ENCODE measurements around the gene IL1RL1. TPM values are rescaled to one million over a fixed set of nuclear protein-coding genes. Genes with fewer than 3 reads are reported as not detected.

The IL1RL1 gene
- total RNA-seq, 1 donor = under 0.01 TPM

DNA sequence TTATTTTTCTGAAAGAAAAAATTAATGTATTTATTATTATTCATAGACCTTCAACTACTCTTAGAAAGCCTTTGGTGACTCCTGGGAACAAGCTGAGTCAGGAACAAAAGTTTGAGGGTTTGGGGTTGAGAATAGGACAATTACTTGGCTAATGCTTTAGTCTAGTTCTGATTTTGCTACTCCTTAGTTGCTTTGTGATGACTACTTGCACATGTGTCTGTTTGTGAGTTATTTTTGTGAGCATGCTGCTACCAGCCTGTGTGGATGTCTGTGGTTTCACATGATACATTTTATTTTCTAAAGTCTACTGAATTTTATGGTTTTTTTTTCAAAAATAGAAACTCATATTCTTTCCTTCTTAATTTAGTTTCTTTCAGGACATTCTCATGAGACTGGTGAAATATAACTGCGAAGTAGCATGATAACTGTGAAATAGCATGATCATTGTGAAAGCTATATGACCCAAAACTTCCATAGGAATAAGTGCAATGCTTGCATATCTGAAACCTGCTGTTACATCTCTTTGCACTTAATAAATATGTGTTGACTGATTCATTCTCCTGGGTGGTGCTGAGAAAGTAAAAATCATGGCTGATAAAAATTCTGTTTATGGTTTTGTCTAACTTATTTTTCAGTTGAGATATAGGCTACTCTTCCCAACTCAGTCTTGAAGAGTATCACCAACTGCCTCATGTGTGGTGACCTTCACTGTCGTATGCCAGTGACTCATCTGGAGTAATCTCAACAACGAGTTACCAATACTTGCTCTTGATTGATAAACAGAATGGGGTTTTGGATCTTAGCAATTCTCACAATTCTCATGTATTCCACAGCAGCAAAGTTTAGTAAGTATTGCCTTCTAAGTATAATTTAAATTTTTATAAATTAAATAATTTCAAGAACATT lies 26.4 kb downstream of the IL1RL1 start:
- no peak overlapping the region for H3K4me2 ChIP-seq (ENCODE audit: insufficient read depth, low read length)
- peaks cover 9% of the 10 kb centered on the region for H3K4me1 ChIP-seq (ENCODE audit: insufficient read depth, low read length)
- no peak for DNase-seq (ENCODE audit: insufficient read length, low spot score, missing footprints)
- no peaks in the 10 kb centered on the region for H3K9me3 ChIP-seq (ENCODE audit: low read depth, low read length)
- no peak overlapping the region for H3K4me3 ChIP-seq (ENCODE audit: insufficient read depth, low read length)
- H3K79me2 ChIP-seq (ENCODE audit: insufficient read depth, low read length) = no peaks in the 10 kb centered on the region
- H3K27me3 ChIP-seq (ENCODE audit: insufficient read depth, low read length) = peaks cover 4% of the 10 kb centered on the region
- no peak overlapping the region for H3K27ac ChIP-seq (ENCODE audit: low read depth, low read length)
- no peak overlapping the region for H2AFZ ChIP-seq (ENCODE audit: low read length)
- H4K20me1 ChIP-seq (ENCODE audit: insufficient read depth, low read length) = no peaks in the 10 kb centered on the region
- H3K36me3 ChIP-seq (ENCODE audit: insufficient read depth, low read length) = no peaks in the 10 kb centered on the region
- TF ChIP-seq, protein P1, sequence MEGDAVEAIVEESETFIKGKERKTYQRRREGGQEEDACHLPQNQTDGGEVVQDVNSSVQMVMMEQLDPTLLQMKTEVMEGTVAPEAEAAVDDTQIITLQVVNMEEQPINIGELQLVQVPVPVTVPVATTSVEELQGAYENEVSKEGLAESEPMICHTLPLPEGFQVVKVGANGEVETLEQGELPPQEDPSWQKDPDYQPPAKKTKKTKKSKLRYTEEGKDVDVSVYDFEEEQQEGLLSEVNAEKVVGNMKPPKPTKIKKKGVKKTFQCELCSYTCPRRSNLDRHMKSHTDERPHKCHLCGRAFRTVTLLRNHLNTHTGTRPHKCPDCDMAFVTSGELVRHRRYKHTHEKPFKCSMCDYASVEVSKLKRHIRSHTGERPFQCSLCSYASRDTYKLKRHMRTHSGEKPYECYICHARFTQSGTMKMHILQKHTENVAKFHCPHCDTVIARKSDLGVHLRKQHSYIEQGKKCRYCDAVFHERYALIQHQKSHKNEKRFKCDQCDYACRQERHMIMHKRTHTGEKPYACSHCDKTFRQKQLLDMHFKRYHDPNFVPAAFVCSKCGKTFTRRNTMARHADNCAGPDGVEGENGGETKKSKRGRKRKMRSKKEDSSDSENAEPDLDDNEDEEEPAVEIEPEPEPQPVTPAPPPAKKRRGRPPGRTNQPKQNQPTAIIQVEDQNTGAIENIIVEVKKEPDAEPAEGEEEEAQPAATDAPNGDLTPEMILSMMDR (IDR thresholded peaks at IDR 0.05; ENCODE audit: extremely low read depth, low read depth, low read length) = no peak

DNA sequence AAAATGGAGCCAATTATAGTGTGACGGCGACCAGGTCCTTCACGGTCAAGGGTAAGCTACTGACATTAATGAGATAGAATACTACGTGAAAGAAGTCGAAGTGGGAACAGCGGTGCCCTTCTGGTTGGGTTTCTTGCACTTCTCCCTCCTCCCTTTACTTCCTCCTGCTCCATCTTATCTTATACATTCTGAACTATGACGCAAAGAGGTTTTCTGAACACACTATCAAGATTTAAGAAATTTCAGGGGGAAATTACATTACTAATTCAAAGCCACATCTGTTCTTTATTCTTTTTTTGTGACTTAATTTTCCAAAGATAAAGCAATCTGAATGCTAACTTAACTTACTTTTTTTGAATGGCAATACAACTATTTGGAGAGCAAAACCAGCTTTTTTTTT lies 29.4 kb downstream of the IL1RL1 start:
- no peak overlapping the region for H3K4me3 ChIP-seq (ENCODE audit: insufficient read depth, low read length)
- no peaks in the 10 kb centered on the region for H4K20me1 ChIP-seq (ENCODE audit: insufficient read depth, low read length)
- no peaks in the 10 kb centered on the region for H3K36me3 ChIP-seq (ENCODE audit: insufficient read depth, low read length)
- no peak for DNase-seq (ENCODE audit: insufficient read length, low spot score, missing footprints)
- H2AFZ ChIP-seq (ENCODE audit: low read length) = no peak overlapping the region
- peaks cover 9% of the 10 kb centered on the region for H3K4me1 ChIP-seq (ENCODE audit: insufficient read depth, low read length)
- TF ChIP-seq, protein P1 (IDR thresholded peaks at IDR 0.05; ENCODE audit: extremely low read depth, low read depth, low read length) = no peak
- no peaks in the 10 kb centered on the region for H3K79me2 ChIP-seq (ENCODE audit: insufficient read depth, low read length)
- H3K9me3 ChIP-seq (ENCODE audit: low read depth, low read length) = no peaks in the 10 kb centered on the region
- no peak overlapping the region for H3K27ac ChIP-seq (ENCODE audit: low read depth, low read length)
- no peak overlapping the region for H3K4me2 ChIP-seq (ENCODE audit: insufficient read depth, low read length)
- H3K27me3 ChIP-seq (ENCODE audit: insufficient read depth, low read length) = peaks cover 4% of the 10 kb centered on the region

DNA sequence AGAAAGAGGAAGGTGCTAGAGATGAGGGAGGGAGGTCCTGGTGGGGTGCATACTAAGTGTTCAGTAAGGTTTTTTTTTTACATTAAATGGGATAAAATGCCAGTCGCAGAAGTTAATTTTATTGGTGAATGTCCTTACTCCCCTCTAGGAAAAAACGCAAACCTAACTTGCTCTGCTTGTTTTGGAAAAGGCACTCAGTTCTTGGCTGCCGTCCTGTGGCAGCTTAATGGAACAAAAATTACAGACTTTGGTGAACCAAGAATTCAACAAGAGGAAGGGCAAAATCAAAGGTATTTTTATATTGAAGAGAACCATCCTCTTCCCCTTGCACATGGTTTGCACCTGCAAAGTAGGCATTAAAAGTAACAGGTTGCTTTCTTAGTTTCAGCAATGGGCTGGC lies 31.5 kb downstream of the IL1RL1 start:
- H4K20me1 ChIP-seq (ENCODE audit: insufficient read depth, low read length) = no peaks in the 10 kb centered on the region
- no peaks in the 10 kb centered on the region for H3K36me3 ChIP-seq (ENCODE audit: insufficient read depth, low read length)
- no peaks in the 10 kb centered on the region for H3K79me2 ChIP-seq (ENCODE audit: insufficient read depth, low read length)
- H2AFZ ChIP-seq (ENCODE audit: low read length) = no peak overlapping the region
- no peak for DNase-seq (ENCODE audit: insufficient read length, low spot score, missing footprints)
- H3K4me1 ChIP-seq (ENCODE audit: insufficient read depth, low read length) = no peaks in the 10 kb centered on the region
- TF ChIP-seq, protein P1 (IDR thresholded peaks at IDR 0.05; ENCODE audit: extremely low read depth, low read depth, low read length) = peak; percentile 40
- H3K4me3 ChIP-seq (ENCODE audit: insufficient read depth, low read length) = no peak overlapping the region
- H3K4me2 ChIP-seq (ENCODE audit: insufficient read depth, low read length) = no peak overlapping the region
- no peak overlapping the region for H3K27ac ChIP-seq (ENCODE audit: low read depth, low read length)
- no peaks in the 10 kb centered on the region for H3K9me3 ChIP-seq (ENCODE audit: low read depth, low read length)
- H3K27me3 ChIP-seq (ENCODE audit: insufficient read depth, low read length) = peaks cover 16% of the 10 kb centered on the region

DNA sequence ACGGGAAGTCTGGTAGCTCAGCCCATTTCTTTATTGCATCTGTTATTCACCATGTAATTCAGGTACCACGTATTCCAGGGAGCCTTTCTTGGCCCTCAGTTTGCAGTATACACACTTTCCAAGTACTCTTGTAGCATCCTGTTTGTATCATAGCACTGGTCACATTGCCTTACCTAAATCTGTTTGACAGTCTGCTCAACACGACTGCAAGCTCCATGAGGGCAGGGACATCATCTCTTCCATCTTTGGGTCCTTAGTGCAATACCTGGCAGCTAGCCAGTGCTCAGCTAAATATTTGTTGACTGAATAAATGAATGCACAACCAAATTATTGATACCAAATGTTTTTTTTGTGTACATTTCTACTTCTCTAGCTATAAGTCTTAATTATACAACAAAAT lies 33.0 kb downstream of the IL1RL1 start:
- Histone ChIP-seq H3K27ac (ENCODE audit: low read depth, low read length) (no peak overlapping the region), H4K20me1 (ENCODE audit: insufficient read depth, low read length) (no peaks in the 10 kb centered on the region), H3K4me1 (ENCODE audit: insufficient read depth, low read length) (no peaks in the 10 kb centered on the region), H3K27me3 (ENCODE audit: insufficient read depth, low read length) (peaks cover 19% of the 10 kb centered on the region), H3K9me3 (ENCODE audit: low read depth, low read length) (no peaks in the 10 kb centered on the region), H3K36me3 (ENCODE audit: insufficient read depth, low read length) (no peaks in the 10 kb centered on the region), H3K4me3 (ENCODE audit: insufficient read depth, low read length) (no peak overlapping the region), H3K4me2 (ENCODE audit: insufficient read depth, low read length) (no peak overlapping the region), H3K79me2 (ENCODE audit: insufficient read depth, low read length) (no peaks in the 10 kb centered on the region), H2AFZ (ENCODE audit: low read length) (no peak overlapping the region)
- TF ChIP-seq, protein P1 (IDR thresholded peaks at IDR 0.05; ENCODE audit: extremely low read depth, low read depth, low read length) = no peak
- DNase-seq (ENCODE audit: insufficient read length, low spot score, missing footprints) = no peak

Data from osteoblast (primary cell).